Activated CD8-positive, alpha-beta T cell treated with anti-CD3 and anti-CD28 coated beads for 36 hours (primary cell): ENCODE measurements around the gene CCL27. TPM values are rescaled to one million over a fixed set of nuclear protein-coding genes. Genes with fewer than 3 reads are reported as not detected.

Experiments
- ATAC-seq: fragments of 200-7000 bp; cut with Tn5 transposase; one replicate; pipeline ENCODE4 v1.10.0; 2021; ENCODE audit warnings: mild to moderate bottlenecking, moderate library complexity
- CTCF ChIA-PET: fragments of 350-600 bp; sonication (Branson Sonifier 250); formaldehyde crosslinking; loops from one replicate; lab custom pipeline; 2021; ENCODE audit warnings: antibody characterized with exemption; lab: Charles Lee
- POLR2A ChIA-PET: fragments of 350-600 bp; sonication (Branson Sonifier 250); formaldehyde crosslinking; loops from one replicate; lab custom pipeline; 2021; ENCODE audit warnings: antibody characterized with exemption; lab: Charles Lee
- DNase-seq: peaks from one replicate; pipeline ENCODE4 v3.0.0-alpha.2; 2020
- H3K27ac Mint-ChIP-seq: one replicate; pipeline ENCODE4 v1.8.0; 2021; ENCODE audit warnings: mild to moderate bottlenecking, mixed read lengths
- H3K27me3 Mint-ChIP-seq: one replicate; pipeline ENCODE4 v1.8.0; 2021; ENCODE audit warnings: mixed read lengths
- H3K36me3 Mint-ChIP-seq: one replicate; pipeline ENCODE4 v1.8.0; 2021; ENCODE audit warnings: low read depth, mixed read lengths
- H3K4me1 Mint-ChIP-seq: one replicate; pipeline ENCODE4 v1.8.0; 2021; ENCODE audit warnings: low read depth, mixed read lengths
- H3K4me3 Mint-ChIP-seq: one replicate; pipeline ENCODE4 v1.8.0; 2021; ENCODE audit warnings: mild to moderate bottlenecking, moderate library complexity, mixed read lengths
- H3K9me3 Mint-ChIP-seq: one replicate; pipeline ENCODE4 v1.8.0; 2021; ENCODE audit warnings: mixed read lengths
- CTCF ChIP-seq: fragments of 200-600 bp; IDR thresholded peaks from one replicate; pipeline ENCODE4 v1.8.0; 2022; ENCODE audit warnings: antibody characterized with exemption, mild to moderate bottlenecking
- intact Hi-C: fragments of 100-400 bp; cut with micrococcal nuclease; formaldehyde crosslinking; loops from one replicate; pipeline ENCODE4 v1.10.0; 2022
- total RNA-seq, 2 experiments: library from RNA; stranded (reverse); gene quantifications; one replicate each; pipeline ENCODE4 v1.2.3, GENCODE V29; 2021

CCL27 gene
- total RNA-seq, 2 experiments from 2014 or later: 0.43 TPM; not detected in 1

DNA sequence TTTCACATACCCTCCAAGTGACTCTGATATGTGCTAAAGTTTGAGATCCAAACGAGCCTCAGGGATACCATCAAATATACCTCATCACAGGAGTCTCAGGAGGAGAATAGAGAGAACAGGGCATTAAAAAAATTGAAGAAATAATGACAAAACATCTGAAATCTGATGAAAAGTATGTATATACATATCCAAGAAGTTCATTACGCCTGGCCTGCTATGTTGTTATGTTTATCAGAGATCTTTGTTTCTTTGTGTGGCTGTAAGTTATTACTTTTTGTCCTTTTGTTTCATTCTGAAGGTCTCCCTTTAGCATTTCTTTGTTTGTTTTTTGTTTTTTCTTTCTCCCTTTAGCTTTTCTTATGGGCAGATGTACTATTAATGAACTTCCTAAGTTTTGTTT lies 31.1 kb upstream of the CCL27 start:
- DNase-seq (no peak), ATAC-seq (no peak)
- H3K4me3 Mint-ChIP-seq: no peak overlapping the region
- H3K4me1 Mint-ChIP-seq: no peaks in the 10 kb centered on the region
- CTCF ChIA-PET: interaction anchor here (4.3 kb wide), 1 partner anchor 8 kb away, joined by 33 read pairs; no protein-coding TSS in a partner anchor
- no peak overlapping the region for H3K27ac Mint-ChIP-seq
- H3K9me3 Mint-ChIP-seq: no peaks in the 10 kb centered on the region
- TF ChIP-seq CTCF: no peak
- peaks cover 4% of the 10 kb centered on the region for H3K27me3 Mint-ChIP-seq
- intact Hi-C loops: no loop called here
- no peaks in the 10 kb centered on the region for H3K36me3 Mint-ChIP-seq
- POLR2A ChIA-PET: interaction anchor here (1.0 kb wide), 1 partner anchor 47 kb away, joined by 3 read pairs; the partner anchor contains the start of gene GALT

- no peak overlapping the region for H3K27ac Mint-ChIP-seq
- no peaks in the 10 kb centered on the region for H3K4me1 Mint-ChIP-seq
- no peak for TF ChIP-seq CTCF
- ChIA-PET CTCF (interaction anchor here (1.8 to 4.3 kb wide), 2 partner anchors 10 to 69 kb away, joined by 4 to 33 read pairs; no protein-coding TSS in a partner anchor), POLR2A (no interaction called here)
- DNase-seq (no peak), ATAC-seq (no peak)
- H3K27me3 Mint-ChIP-seq: peaks cover 4% of the 10 kb centered on the region
- intact Hi-C loops: no loop called here
- no peaks in the 10 kb centered on the region for H3K36me3 Mint-ChIP-seq
- no peaks in the 10 kb centered on the region for H3K9me3 Mint-ChIP-seq
- H3K4me3 Mint-ChIP-seq: no peak overlapping the region
Observed at GRCh38 chr9:34691936-34692315, 29.5 kb upstream of the CCL27 start.

GRCh38 chr9:34690983-34691935 lies 28.8 kb upstream of the CCL27 start, which contains the start of gene CCL19:
Gene CCL19, minus strand, starts transcription at chr9:34691276. Its CDS starts 137 bp downstream, at chr9:34691139.
- H3K4me3 Mint-ChIP-seq: no peak within 1 kb of the TSS
- H3K27me3 Mint-ChIP-seq: peaks cover 4% of the 10 kb centered on the region
- ATAC-seq: no peak
- H3K27ac Mint-ChIP-seq: no peak within 1 kb of the TSS
- DNase-seq: no peak
- ChIA-PET POLR2A (interaction anchor here (0.9 kb wide), 1 partner anchor 58 kb away, joined by 3 read pairs; no protein-coding TSS in a partner anchor), CTCF (interaction anchor here (1.8 to 4.3 kb wide), 2 partner anchors 10 to 69 kb away, joined by 4 to 33 read pairs; no protein-coding TSS in a partner anchor)
- H3K36me3 Mint-ChIP-seq: no peaks in the 10 kb centered on the region
- H3K9me3 Mint-ChIP-seq: no peaks in the 10 kb centered on the region
- no peak for TF ChIP-seq CTCF
- H3K4me1 Mint-ChIP-seq: no peaks in the 10 kb centered on the region
- intact Hi-C loops: no loop called here

- DNase-seq (no peak), ATAC-seq (no peak)
- Mint-ChIP-seq H3K9me3 (no peaks in the 10 kb centered on the region), H3K4me1 (no peaks in the 10 kb centered on the region), H3K36me3 (no peaks in the 10 kb centered on the region), H3K27me3 (no peaks in the 10 kb centered on the region), H3K27ac (no peak overlapping the region), H3K4me3 (no peak overlapping the region)
- intact Hi-C loops: no loop called here
- ChIA-PET CTCF (interaction anchor here (0.8 to 4.9 kb wide), 3 partner anchors 12 to 14 kb away, joined by 3 to 35 read pairs (median 6); no protein-coding TSS in a partner anchor), POLR2A (interaction anchor here (1.5 kb wide), 1 partner anchor 30 kb away, joined by 3 read pairs; no protein-coding TSS in a partner anchor)
- no peak for TF ChIP-seq CTCF
Observed at GRCh38 chr9:34689512-34689911, 27.1 kb upstream of the CCL27 start.
